A673 (cell line): ENCODE results near the gene PDCL3. TPM values are rescaled to one million over a fixed set of nuclear protein-coding genes. Genes with fewer than 3 reads are reported as not detected.

Source experiments
- BruUV-seq: library from RNA; stranded (reverse); fragments of 400-500 nt; replicated peaks from 2 replicates; lab custom pipeline; 2021; lab: Mats Ljungman, UMichigan
- CTCF ChIA-PET: fragments of 300-600 bp; sonication (Branson Sonifier 250); formaldehyde crosslinking; loops from one replicate; lab custom pipeline; 2022; ENCODE audit warnings: antibody characterized with exemption; lab: Charles Lee
- POLR2A ChIA-PET: fragments of 300-600 bp; sonication (Branson Sonifier 250); formaldehyde crosslinking; loops from one replicate; lab custom pipeline; 2022; ENCODE audit warnings: antibody characterized with exemption; ENCODE audit not compliant: low non-redundant PET; lab: Charles Lee
- DNase-seq: peaks from one replicate; pipeline ENCODE4 v3.0.0-alpha.2; 2015; ENCODE audit warnings: low spot score
- H3K27ac ChIP-seq: fragments of 200-600 bp; sonication (generic); 2 replicates; pipeline ENCODE4 v1.5.1; 2016; ENCODE audit warnings: mixed run types, low read depth, mild to moderate bottlenecking, mixed read lengths, antibody characterized with exemption, low read length; ENCODE audit not compliant: poor library complexity, severe bottlenecking
- H3K27me3 ChIP-seq: fragments of 200-600 bp; sonication (generic); replicated peaks from 2 replicates; pipeline ENCODE4 v1.6.1; 2017; ENCODE audit warnings: mixed run types, low read depth, mild to moderate bottlenecking, mixed read lengths, antibody characterized with exemption, low read length; ENCODE audit not compliant: insufficient read depth, poor library complexity
- H3K36me3 ChIP-seq: fragments of 200-600 bp; sonication (generic); 2 replicates; pipeline ENCODE4 v1.6.1; 2016; ENCODE audit warnings: mixed run types, mild to moderate bottlenecking, mixed read lengths, antibody characterized with exemption, low read length; ENCODE audit not compliant: insufficient read depth, poor library complexity, severe bottlenecking
- H3K4me1 ChIP-seq: fragments of 200-600 bp; sonication (generic); 2 replicates; pipeline ENCODE4 v1.6.1; 2017; ENCODE audit warnings: mixed run types, mild to moderate bottlenecking, mixed read lengths, antibody characterized with exemption, low read length; ENCODE audit not compliant: insufficient read depth, poor library complexity, severe bottlenecking
- H3K4me3 ChIP-seq: fragments of 200-600 bp; sonication (generic); 2 replicates; pipeline ENCODE4 v1.5.1; 2016; ENCODE audit warnings: low read depth, mixed run types, mild to moderate bottlenecking, mixed read lengths, low read length; ENCODE audit not compliant: poor library complexity, severe bottlenecking
- H3K9me3 ChIP-seq: fragments of 200-600 bp; sonication (generic); 2 replicates; pipeline ENCODE4 v1.6.1; 2016; ENCODE audit warnings: mixed run types, low read depth, mild to moderate bottlenecking, mixed read lengths, antibody characterized with exemption, low read length; ENCODE audit not compliant: poor library complexity, severe bottlenecking
- EZH2 ChIP-seq: fragments of 200-600 bp; sonication (generic); IDR thresholded peaks from 2 replicates; pipeline ENCODE4 v1.6.1; 2017; ENCODE audit warnings: borderline replicate concordance, low read depth, mild to moderate bottlenecking, mixed read lengths, antibody characterized with exemption, low read length; ENCODE audit not compliant: poor library complexity, severe bottlenecking
- intact Hi-C: fragments of 100-400 bp; cut with micrococcal nuclease; formaldehyde crosslinking; loops from one replicate; pipeline ENCODE4 v1.10.0; 2022; ENCODE audit not compliant: unreplicated experiment
- total RNA-seq: library from RNA; stranded (reverse); gene quantifications from 2 replicates; pipeline ENCODE4 v1.2.3, GENCODE V29; 2021
- TF ChIP-seq, protein P1 (sequence below): fragments of 300-800, 200-600 bp; sonication (generic); conservative IDR thresholded peaks from 2 replicates; pipeline ENCODE4 v1.5.1; 2017; ENCODE audit warnings: low read depth, mild to moderate bottlenecking, antibody characterized with exemption, low read length, moderate library complexity, mixed read lengths

The PDCL3 gene
- total RNA-seq, 1 experiment from 2014 or later, result 37.6 TPM

- intact Hi-C loops, result no loop called here
- CTCF ChIA-PET, result no interaction called here
These were observed 11.5 kb upstream of the PDCL3 start for GRCh38 chr2:100551303-100551702.

GRCh38 chr2:100554798-100555407 is 7.9 kb upstream of the PDCL3 start:
- DNase-seq, result no peak
- Histone ChIP-seq H3K4me1 (no peaks in the 10 kb centered on the region), H3K9me3 (no peaks in the 10 kb centered on the region), H3K4me3 (no peak overlapping the region), H3K27ac (no peak overlapping the region), H3K27me3 (no peaks in the 10 kb centered on the region), H3K36me3 (no peaks in the 10 kb centered on the region)
- TF ChIP-seq EZH2, result no peak
- TF ChIP-seq, protein P1, sequence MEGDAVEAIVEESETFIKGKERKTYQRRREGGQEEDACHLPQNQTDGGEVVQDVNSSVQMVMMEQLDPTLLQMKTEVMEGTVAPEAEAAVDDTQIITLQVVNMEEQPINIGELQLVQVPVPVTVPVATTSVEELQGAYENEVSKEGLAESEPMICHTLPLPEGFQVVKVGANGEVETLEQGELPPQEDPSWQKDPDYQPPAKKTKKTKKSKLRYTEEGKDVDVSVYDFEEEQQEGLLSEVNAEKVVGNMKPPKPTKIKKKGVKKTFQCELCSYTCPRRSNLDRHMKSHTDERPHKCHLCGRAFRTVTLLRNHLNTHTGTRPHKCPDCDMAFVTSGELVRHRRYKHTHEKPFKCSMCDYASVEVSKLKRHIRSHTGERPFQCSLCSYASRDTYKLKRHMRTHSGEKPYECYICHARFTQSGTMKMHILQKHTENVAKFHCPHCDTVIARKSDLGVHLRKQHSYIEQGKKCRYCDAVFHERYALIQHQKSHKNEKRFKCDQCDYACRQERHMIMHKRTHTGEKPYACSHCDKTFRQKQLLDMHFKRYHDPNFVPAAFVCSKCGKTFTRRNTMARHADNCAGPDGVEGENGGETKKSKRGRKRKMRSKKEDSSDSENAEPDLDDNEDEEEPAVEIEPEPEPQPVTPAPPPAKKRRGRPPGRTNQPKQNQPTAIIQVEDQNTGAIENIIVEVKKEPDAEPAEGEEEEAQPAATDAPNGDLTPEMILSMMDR, result no peak
- POLR2A ChIA-PET, result no interaction called here
- CTCF ChIA-PET, result no interaction called here
- BruUV-seq, result no TSS peak
- intact Hi-C loops, result no loop called here

More at GRCh38 chr2:100551303-100551702, 11.5 kb upstream of the PDCL3 start:
- no TSS peak for BruUV-seq
- Histone ChIP-seq H3K27ac (no peak overlapping the region), H3K4me1 (no peaks in the 10 kb centered on the region), H3K9me3 (no peaks in the 10 kb centered on the region), H3K36me3 (no peaks in the 10 kb centered on the region), H3K27me3 (no peaks in the 10 kb centered on the region), H3K4me3 (no peak overlapping the region)
- no peak for TF ChIP-seq EZH2
- TF ChIP-seq, protein P1, result no peak
- POLR2A ChIA-PET, result no interaction called here
- no peak for DNase-seq

DNA sequence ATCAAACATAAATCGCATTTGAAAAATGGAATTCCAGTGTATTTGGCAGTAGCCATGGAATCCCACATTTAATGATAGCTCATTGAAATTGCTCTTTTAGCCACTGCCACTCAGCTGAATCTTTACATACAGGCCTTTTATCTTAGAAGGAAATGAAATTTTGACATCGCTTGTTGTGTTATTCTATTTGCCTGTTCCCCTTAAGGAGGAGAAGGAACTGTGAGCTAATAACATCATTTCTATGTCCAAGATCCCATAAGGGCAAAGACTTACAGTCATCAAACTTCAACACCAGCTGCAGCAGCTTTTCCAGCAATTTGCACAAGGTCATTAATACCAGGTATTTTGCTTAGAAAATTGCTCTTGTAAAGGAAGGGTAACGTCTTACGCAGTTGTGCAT is 6.0 kb upstream of the PDCL3 start:
- intact Hi-C loops, result no loop called here
- TF ChIP-seq EZH2, result no peak
- TF ChIP-seq, protein P1, result no peak
- no TSS peak for BruUV-seq
- H3K9me3 ChIP-seq, result no peaks in the 10 kb centered on the region
- H3K36me3 ChIP-seq, result no peaks in the 10 kb centered on the region
- CTCF ChIA-PET, result no interaction called here
- no peaks in the 10 kb centered on the region for H3K27me3 ChIP-seq
- H3K27ac ChIP-seq, result no peak overlapping the region
- no peak for DNase-seq
- H3K4me1 ChIP-seq, result no peaks in the 10 kb centered on the region
- POLR2A ChIA-PET, result no interaction called here
- no peak overlapping the region for H3K4me3 ChIP-seq
